NCI-H82 treated with DMSO at 0.1 percent for 48 hours (cell line): Measurements from ENCODE around the gene LDB3.

Experiments used
- DNase-seq: peaks from one replicate; lab custom pipeline; 2025; ENCODE audit not compliant: unreplicated experiment; lab: John Stamatoyannopoulos, UW

Gene LDB3

DNA sequence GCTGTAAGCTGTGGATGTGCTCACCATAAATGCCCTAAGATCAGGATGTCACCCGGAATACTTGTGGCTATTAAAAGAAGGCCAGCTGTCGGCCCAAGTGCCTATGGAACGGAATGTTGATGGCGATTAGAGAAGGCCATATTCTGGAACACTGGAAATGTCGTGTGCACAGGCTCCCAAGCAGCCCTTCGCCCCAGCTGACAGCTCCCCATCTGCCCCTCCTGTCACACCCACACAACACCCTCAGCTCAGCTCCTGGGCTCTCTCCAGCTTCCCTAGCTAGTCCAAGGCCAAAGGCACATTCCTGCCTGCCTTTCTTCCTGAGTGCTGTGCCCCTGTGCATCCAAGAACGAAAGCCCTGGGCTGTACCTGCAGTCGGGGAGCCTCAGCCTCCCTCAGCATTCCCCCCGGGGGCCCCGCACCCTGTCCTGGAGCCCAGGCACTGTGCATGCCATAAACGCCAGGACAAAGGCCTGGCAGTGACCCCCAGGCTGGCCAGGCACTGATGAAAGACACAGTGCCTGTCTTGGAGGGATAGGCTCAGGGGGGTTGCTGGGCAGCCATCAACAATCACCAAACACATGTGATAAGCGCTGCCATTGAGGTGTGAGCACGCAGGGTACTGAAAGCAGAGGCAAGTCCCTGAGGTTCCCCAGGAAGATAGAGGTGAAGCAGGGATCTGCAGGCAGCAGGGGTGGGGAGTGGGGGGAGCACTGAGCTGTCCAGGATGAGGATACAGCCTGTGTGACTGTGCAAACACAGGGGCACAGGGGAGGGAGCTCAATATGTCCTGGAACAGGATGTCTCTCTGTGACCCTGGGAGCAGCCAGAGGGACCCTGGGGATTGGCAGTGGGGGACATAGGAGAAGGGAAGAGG is 3.7 kb upstream of the LDB3 start:
- DNase-seq, result no peak

DNA sequence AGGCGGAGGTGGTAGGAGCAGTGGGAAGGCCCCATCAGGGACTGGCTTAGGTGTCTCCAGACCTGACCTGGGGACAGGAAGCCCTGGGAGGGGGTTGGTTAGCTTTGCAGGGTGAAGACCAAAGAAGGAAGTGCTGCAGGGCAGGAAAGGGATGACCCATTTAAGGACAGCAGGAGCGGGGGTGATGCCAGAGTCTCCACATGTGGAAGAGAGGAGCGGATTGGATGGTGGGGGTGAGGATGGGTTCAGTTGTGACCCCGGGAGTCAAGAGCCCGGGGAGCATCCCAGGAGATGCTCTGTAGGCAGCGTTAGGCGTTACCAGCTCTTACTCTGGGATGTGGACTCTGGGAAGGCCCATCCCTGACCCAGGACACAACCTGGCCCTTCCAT is 3.1 kb upstream of the LDB3 start:
- DNase-seq, result no peak

DNA sequence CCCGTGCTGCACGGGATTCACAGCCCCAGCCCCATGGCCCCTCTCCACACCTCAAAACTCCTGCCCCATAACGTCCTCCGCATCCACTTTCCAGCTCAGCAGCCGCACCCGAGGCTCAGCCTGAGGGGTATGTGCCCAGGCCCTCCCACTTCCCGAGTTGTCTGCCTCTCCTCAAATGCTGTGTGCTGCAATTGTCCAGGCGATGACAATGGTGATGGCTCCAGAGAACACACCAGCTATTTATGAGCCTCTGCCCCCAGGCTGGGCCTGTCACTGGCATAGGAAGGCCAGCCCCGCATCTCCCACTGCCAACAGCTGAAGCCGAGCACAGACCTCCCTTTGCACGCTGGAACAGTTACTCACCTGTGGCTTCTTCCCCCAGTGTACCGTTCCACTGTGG is 2.4 kb upstream of the LDB3 start:
- DNase-seq, result no peak

DNA sequence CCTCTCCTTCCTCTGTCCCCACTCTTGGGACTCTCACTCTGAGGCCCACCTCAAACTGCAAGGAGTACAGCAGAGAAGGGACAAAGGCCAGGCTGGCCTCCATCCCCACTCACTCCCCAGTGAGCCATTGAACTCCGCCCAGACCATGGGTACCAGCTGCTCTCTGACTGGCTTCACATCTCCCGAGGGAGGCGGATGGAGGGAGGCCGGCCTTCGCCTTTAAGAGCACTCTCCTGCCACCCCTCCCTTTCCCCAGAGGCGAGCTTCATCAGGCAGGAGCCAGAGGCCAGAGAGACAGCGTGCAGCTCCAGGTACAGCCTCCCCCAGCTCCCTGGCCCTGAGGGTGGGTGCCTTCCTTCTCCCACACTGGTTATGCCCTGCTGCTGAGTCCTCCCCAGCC is 1.8 kb upstream of the LDB3 start:
- DNase-seq, result no peak

DNA sequence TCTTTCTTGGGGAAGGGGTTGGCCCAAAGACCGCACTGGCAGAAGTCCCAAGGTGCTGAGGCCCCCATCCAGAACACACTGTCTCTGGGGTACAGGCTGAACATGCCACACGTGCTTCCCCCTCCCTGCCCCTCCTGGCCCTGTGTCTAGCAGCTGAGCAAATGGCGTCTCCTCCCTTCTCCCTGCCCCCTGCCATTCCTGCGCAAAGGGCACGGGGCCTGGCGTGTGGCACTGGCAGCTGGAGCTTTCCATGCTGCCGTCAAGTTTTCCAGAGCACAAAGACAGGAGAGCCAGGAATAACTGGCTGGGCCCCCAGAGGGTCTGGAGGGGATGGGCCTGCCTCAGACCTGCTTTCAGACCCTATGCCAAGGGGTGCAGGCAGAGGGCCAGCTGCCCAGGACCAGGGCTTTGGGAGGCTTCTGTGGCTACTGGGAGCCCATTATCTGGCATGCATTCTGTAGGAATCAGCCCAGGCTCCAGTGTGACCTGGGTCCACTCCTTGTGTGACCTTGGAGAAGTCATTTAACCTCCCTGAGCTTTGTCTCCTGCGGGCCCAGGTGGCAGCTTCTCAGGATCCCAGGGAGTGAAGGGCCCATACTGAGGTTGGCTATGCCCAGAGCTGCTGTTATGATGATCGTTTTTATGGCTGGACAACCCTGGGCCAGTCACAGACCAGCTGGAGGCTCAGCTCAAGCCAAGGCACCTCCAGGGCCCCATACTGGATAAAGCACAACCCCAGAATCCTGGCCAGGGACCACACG is 710 bp upstream of the LDB3 start:
- DNase-seq, result no peak

DNA sequence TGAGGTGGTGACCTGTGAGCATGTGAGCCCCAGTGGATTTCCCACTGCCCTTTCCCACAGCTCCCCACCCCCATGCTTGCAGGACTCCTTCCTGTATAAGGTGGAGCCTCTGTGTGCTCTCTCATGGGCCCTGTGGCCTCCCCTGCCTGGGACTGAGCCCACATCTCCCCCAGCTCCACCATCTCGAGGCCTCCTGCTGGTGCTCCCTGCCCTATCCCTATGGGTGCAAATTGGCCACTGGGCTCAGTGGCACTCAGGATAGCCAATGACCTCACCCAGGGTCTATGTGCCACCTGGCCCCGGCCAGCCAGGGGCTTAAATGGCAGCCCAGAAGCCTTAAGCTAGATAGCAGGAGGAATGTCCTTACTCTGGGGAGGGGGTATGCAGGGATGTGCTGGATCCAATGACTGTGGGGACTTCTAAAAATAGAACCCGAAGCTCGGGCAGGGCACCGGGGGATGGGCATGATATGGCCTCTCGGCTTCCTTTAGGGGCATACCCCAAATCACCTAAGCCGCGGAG is 2.0 kb downstream of the LDB3 start:
- no peak for DNase-seq

DNA sequence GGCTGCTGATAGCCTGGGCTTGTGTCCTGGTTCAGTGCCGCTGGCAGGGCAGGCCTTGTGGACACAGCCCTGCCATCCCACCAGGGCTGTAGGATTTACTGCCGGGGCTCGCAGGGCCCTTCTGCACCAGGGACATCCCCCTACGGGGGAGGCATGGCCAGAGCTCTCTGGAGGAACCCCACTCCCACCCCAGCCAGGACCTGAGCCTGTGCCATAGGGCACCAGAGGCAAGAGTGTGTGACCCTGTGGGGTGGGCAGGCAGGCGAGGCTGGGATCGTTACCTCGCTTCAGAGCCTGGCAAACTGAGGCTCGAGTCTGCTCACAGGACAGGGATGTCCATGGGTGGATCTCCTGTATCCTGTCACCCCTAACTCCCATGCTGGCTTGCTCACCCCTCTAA is 2.6 kb downstream of the LDB3 start:
- no peak for DNase-seq

DNA sequence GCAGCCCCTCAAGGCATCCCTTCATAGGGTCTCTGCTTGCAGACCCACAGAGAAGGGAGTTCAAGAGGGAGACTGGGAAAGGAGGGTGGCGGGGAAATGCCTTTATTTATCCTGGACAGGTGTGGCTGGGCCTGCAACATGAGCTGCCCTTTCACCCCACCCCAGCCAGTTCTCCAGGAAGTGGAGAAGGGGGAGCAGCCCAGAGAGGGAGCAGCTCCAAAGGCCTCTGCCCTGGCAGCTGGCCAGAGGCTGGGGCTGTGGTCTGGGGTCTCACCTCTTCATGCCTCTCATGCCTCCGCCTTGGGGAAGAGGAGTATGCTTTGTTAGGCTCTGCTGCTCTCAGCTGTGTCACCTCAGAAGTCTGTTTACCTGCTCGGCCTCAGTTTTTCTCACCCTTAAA is 3.1 kb downstream of the LDB3 start:
- DNase-seq, result no peak

DNA sequence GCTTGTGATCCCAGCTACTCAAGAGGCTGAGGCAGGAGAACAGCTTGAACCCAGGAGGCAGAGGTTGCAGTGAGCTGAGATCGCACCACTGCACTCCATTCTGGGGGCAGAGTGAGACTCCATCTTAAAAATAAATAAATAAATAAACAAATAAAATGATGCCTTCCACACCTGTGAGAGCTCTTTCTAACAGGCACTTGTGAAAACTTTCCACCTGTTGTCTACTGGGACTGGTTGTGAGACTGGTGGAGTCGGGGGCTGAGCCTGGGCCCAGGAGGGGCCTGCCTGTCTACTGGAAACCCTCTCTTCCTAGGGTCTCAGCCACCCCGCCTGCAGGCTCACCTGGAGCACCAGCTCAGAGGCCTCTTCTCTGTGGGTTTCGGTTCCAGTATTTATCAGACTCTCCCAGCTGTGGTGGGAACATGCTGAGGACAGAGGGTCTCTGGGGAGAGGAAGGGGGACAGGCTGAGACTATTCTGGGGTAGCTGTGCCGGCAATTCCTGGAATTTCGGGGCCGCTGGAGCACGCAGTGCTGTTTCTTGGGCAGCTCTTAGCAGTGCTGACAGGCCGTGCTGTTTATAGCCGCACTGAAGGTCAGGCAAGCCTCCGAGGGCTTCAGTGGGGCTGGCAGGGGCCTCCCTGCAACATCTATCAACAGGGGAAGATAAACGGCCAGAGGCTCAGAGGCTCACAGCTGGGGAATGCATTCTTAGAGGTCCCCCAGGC is 3.8 kb downstream of the LDB3 start:
- DNase-seq, result no peak

DNA sequence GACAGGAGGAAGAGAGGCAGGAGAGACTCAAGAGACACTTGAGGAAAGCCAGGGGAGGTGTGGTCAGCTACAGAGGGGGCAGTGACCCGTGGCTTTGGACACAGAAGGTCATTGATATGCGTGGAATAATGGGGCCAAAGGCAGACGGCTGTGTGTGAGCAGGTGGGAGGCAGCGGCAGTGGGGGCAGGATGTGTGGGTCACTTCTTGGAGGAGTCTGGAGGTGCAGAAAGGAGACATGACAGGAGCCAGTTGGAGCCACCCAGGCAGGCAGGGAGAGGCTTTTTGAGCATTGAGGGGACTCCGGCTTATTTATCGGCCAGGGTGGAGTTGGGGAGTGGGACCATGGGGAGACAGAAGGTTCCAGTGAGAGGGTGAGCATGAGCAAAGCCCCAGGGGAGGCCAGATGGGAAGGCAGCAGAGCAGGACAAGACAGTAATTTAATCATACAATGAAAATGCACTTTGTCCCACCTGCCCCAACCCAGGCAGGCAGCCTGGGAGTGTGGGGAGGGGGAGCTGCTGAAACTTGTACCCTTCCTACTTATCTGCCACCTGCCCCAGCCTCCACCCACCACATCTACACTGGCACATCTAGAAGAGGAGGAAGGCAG is 5.0 kb downstream of the LDB3 start:
- DNase-seq, result peak; percentile 50

DNA sequence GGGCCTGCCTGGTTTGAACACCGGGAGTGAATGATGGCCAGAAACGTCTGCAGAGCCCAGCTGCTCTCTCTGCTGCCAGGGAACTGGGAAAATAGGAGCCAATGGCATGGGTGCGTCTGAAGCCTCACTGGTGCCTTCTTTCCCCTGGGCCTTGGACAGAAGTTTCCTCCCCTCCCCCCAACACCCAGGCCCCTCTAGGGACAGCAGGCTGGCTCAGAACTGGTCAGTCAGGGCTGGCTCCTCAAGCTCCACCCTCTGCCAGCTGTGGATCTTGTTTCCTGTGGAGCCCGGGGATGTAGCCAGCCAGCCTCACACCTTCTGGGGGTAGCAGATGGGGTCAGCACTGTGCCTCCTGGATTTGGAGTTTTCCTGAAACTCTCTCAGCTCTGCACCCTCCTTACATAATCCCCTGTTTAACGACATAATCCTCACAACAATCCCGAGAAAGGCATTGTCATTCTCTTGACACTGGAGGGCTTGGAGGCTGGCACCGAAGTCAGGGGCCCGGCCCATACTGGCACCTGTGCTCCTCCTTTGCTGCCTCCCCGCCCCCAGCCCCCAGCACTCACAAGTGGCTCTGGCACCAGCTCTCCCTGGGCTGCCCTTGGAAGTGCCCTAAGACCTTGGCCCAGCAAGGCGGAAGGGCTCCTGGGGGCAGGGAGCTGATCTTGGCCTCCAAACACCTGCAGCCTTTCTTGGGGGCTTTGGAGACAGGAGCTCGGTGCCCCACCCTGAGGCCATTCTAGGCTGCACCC is 5.7 kb downstream of the LDB3 start:
- peak; percentile 87 for DNase-seq

DNA sequence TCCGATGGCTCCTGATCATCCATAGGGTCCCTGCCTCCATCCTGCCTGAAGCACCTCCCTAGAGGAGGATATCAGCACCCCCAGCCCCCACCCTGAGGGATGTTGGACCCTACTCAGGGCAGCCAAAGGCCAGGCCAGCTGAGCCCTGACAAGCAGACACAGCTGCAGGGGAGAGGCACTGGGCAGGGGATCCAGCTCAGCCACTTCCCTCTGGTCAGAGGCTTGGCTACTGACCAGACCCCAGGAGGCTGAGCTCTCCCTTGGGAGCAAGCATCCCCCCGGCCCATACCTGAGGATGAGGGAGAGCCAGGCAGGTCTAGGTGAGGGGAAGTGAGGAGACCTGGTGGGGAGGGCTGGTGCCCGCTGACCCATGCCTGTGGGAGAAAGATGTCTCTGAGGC is 6.6 kb downstream of the LDB3 start:
- DNase-seq, result no peak

DNA sequence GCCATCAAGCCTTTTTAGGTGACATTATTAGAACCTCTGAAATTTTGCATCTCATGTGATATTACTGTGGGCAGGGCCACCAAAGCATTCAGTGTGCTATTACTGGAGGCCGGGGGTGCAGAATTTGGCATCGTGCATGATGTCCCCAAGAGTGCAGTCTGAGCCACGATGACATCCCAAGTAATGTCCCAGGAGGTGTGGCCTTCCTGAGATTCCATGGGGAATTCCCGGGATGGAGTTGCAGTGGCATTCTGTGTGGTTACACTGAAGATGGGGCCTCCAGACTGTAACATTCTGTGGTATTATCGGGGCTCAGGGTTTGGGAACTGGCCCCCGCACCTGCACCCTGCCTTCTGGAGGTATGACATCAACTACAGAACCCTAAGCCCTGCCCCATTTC is 9.1 kb downstream of the LDB3 start:
- no peak for DNase-seq

DNA sequence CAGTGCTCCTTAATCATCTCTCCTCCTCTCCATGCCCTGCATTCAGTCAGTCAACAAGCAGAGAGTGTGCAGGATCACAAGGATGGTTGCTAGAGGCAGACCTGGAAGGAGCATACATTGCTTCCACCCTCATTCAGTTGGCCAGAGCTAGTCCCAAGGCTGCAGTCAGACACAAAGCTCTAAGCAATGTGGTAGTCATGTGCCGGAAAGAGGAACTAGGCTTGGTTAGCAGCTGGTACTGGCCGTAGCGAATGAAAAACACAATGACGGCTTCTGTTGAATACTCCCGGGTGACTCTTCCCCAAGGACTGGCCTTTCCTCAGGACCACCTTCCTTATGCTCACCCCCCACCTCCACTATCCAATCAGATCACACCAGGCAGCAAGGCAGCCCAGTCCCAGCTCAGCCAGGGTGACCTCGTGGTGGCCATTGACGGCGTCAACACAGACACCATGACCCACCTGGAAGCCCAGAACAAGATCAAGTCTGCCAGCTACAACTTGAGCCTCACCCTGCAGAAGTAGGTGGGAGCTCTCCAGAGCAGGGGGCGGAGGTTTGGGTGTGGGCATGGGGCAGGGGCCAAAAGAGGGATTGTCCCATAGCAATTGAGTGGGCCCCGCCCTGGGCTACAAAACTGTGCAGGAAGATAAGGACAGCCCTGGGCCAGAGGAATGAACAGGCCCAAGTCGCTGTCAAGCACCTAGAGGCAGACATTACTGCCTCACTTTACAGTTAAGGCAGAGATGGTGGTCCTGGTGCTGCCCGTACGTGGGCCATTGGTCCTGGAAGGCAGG is 10.9 kb downstream of the LDB3 start:
- no peak for DNase-seq

DNA sequence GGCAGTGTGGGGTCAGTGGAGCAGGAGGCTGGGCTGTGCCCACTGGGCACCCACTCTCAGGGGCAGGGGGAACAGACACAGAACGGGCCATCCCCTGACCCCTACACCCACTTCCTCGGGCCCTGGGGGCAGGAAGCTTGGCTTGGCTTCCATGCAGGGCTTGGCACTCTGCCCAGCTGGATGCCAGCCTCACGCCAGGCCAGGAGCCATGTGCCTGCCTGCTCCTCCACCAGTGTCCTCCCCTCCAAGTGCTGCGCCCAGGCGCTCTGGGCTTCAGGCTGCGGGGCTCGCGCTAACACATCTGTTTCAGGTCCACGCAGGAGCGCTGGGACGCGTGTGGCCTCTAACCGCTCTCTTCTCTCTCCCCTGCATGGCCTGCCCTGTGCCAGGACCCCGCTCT is 12.7 kb downstream of the LDB3 start:
- no peak for DNase-seq

DNA sequence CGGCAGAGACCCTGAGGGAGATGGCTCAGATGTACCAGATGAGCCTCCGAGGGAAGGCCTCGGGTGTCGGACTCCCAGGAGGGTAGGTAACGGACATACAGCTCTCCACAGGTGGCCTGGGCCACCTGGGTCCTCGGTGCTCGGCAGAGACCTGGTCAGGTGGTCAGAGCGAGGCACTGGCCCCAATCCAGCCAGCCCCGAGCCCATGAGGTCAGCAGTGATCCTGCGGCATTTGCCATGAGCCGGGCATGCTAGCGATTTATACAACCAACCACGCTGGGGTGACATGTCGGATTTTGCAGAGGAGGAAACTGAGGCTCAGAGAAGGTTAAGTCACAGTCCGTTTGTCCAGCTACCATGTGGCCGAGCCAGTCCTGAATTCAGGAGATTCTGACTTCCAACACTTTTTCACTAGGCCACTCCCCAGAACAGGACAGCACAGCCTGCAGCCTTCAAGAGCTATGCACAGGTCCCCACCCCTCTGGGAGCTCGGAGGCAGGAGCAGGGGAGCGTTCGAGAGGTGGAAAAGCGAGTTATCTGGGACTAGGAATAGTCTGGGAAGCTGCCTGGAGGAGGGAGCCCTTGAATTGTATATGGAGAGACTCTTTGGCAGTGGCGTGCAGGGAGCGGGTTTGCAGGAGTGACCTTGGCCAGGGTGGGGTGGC is 13.5 kb downstream of the LDB3 start:
- no peak for DNase-seq

DNA sequence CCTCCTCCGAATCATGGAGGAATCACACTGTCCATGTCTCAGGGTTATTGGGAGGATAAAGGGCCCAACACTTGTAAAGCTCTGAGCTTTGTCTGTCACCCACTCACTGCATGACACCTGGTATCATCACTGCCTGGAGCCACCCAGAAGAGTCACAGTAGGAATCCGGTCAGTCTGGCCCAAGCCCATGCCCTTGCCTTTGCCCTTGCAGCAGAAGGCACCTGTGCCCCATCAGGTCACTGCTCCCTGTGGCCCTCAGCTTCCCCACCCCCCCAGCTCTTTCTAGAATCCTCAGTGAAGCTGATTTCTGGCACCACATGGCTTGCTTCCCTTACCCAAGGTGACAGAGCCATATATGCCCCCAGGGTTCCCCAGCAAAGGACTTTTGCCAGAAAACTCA is 14.4 kb downstream of the LDB3 start:
- DNase-seq, result no peak

DNA sequence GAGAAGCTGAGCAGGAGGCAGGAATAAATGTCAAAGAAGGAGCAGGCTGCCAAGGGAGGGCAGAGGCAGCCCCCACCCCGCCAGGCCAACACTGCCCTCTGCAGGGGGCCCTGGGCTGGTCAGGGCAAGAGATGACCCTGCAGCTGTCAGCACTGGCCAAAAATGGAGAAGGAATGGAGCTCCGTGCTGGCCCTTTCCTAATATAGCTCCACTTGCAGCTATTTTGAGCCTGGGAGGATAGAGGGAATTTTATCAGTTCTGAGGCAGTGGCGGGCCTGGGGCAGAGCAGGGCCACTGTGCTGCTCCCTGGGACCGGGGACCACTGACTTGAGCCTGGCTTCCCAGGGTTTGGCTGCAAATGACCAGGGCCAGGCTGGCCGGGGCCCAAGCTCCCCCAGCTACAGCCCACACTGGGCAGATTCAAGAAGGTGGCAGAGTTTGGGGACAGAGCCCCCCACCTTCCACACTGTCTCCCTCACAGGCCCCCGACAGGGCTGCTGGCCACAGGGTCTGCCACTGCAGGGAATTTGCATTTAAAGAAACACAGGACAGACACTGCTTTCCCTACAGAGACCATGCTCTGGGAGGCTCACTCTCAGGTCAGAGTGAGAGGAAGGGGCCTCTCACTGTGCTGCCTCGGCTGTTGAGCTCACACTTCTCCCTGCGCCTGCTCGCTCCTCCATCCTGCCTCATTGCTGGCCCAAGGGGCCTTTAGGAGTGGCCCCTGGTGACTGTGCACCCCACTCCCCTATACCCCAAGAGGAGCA is 16.2 kb downstream of the LDB3 start:
- DNase-seq, result peak; percentile 40
